Measurements from ENCODE around the gene KCNQ1OT1.

The KCNQ1OT1 gene

GRCh38 chr11:2686360-2687222, 13.2 kb downstream of the KCNQ1OT1 start:
- no peak for DNase-seq (ENCODE audit: low read depth)

GRCh38 chr11:2685566-2686359, 14.0 kb downstream of the KCNQ1OT1 start:
- DNase-seq (ENCODE audit: low read depth), result no peak

- no peak for DNase-seq (ENCODE audit: low read depth)
These were observed 14.7 kb downstream of the KCNQ1OT1 start for GRCh38 chr11:2685051-2685450.

- no peak for DNase-seq (ENCODE audit: low read depth)
These were observed 15.2 kb downstream of the KCNQ1OT1 start for GRCh38 chr11:2684581-2684980.

DNA sequence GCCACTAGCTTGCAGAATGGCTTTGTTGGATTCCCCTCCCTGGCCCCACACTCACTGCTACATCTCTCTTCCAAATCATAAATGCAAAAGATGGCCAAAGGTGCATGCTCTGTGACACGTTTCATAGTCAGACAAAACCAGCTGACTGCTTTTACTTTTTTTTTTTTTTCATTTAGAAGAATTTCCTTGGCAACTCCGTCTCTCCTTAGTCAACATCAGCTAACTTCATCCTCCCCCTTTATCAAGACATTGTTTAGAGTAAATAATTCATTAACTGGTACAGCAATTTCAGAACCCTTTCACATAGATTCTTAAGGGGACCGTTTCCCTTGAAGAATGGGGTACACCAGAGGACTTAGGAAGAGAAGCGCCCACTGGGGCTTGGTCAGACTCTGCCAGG, 16.0 kb downstream of the KCNQ1OT1 start:
- no peak for DNase-seq (ENCODE audit: low read depth)

DNA sequence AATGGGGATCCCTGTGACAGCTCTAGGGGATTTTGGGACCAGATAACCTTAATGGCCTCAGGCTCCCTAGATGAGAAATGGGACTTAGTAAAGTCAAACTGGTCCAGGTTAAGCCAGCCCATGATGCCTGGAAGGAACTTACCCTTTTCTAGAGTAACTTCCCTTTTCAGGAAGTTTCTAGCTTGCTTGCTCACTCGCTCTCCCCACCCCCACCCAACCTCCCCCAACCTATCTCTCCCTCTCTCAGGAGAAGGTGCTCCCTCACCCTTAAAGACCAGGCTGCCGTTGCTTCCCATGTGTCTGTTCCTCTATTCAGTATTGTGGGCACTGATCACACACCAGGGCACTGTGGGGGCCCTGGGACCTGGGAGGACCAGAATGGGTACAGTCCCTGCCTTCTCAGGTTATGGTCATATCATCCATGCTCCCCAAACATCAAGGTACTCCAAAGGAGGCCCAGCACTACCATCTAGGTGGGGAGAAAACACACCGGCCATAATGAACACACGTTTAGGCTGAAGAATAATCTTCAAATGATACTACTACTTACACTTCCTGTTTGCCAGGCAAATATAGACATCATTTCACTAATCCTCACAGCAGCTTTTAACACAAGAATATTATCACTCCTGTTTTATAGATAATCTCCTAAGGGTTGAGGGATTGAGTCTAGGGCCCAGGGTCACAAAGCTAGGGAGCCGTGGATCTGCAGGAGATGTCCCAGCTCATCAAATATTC, 18.2 kb downstream of the KCNQ1OT1 start:
- DNase-seq (ENCODE audit: low read depth), result no peak

DNA sequence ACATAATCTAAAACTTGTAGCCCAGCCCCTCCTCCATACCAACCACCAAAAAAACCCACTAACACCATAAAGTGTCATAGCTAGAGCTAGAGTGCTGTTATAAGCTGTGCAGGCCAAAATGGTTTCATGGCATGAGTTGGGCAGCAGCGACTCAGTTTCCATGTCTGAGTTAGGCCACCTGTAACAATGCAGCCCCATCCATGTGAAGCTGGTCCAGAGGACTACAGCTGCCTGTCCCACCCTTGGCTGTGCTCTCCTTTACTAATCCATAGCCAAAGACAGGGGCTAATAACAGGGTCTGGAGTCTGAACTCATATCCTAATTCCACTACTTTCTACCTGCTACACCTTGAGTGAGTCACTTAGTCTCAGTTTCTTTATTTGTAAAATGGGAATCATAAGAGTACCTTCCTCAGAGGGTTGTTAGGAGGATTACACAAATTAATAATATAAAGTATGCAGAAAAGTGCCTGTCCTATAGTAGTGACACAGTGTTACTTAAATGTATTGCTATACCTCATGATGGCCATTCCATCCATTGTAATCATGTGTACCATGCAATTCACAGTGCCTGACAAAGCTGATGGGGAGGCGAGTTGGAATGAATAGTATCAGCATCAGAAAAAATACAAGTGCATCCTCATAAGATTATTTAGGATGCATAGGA, 20.6 kb downstream of the KCNQ1OT1 start:
- DNase-seq (ENCODE audit: low read depth), result no peak

- DNase-seq (ENCODE audit: low read depth), result no peak
These were observed 21.4 kb downstream of the KCNQ1OT1 start for GRCh38 chr11:2678396-2678795.

DNA sequence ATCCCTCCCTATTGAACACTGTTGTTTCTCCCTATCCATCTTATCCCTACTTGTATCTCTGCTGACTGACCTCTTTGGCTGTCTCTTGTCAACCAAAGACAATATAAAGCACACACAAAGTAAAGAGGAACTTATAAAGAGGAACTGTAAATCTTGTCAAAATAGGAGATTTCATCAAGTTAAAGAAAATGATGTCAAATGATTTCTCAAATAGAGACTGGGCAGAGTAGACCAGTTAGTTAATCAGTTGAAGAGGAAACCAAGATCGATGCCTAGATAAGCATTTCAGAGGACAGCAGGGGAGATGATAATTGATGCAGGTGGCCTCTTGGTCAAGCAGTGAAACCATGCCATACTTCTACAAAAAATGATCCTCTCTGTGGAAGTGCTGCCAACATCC, 22.7 kb downstream of the KCNQ1OT1 start:
- DNase-seq (ENCODE audit: low read depth), result no peak

GRCh38 chr11:2675540-2675939, 24.3 kb downstream of the KCNQ1OT1 start:
- no peak for DNase-seq (ENCODE audit: low read depth)

DNA sequence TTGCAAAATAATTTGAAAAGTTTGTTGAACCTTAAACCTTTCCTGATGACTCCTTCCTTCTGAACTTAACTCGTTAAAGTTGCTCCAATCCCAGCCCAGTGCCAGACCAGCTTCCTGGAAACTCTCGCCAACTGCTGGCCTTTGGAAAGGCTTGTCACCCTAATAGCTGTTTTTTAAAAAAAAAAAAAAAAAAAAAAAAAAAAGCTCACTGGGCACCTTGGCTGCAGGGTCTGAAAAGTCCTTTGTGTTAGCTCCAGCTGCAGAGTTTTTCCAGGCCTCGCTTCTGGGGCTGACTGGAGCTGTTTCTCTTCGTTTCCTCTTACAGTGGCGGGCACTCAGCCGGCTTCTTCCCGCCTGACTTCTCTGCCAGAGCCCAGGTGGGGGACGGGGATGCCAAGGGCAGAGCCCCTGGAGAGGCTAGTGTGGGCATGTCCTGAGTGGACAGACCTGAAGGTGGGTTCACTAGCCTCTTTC, 25.1 kb downstream of the KCNQ1OT1 start:
- no peak for DNase-seq (ENCODE audit: low read depth)

GRCh38 chr11:2673871-2674471, 25.8 kb downstream of the KCNQ1OT1 start:
- DNase-seq (ENCODE audit: low read depth), result no peak

- DNase-seq (ENCODE audit: low read depth), result no peak
These were observed 26.6 kb downstream of the KCNQ1OT1 start for GRCh38 chr11:2673250-2673610.

GRCh38 chr11:2672553-2673249, 27.1 kb downstream of the KCNQ1OT1 start:
- DNase-seq (ENCODE audit: low read depth), result no peak

DNA sequence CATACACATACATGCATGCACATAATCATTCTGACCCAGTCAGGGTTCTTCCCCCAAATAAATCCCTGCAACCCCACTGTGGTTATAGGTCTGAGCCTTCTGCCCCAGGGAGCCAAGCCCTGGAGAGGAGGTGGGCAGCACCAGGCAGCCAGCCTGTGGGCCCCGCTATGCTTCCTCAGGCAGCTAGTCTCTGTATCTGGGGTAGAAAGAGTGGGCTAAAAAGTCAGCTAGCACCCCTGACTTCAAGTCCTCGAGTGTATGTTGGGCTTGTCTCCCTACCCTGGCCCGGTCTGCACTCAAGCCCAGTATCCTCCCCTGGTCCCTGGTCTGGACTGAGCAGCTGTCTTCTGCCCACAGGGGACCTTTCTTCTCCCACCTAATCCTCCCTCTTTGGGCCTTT, 28.0 kb downstream of the KCNQ1OT1 start:
- DNase-seq (ENCODE audit: low read depth), result no peak

GRCh38 chr11:2670541-2671100, 29.2 kb downstream of the KCNQ1OT1 start:
- no peak for DNase-seq (ENCODE audit: low read depth)

DNA sequence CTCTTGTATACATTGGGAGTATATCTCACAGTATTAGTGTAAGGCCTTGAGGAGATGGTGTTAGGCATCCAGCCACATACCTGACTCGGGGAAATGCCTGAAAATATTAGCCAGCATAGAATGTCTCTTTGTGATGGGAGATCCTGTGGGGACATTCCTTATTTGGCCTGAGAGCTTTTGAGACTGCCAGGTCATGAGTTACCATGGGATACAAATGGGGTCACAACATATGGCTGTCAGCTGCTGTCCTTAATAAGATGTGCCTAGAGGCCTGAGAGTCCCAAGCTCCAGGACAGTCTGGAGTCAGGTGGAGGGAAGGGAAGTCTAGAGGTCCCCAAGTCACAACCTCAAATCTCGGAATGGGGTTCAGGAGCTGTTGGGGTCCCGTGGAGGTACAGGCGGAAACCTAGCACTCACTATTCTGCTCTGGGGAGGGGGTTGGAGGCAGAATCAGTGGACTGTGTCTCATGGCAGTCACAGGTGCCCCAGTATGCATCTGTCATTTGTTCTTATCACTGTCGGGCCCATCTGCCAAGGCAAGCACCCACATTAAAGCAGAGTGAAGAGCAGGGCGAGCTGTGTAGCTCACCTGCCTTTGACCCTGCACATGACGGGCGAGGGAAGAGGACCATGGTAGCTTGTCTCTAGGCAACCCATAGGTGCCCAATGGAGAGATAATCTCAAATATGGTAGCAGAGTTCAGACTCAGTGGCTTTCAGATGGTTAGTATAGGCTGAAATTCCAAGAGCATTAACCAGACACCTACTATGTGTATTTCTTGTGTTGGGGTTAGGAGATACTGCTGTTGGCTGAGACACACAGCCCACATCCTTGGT, 29.9 kb downstream of the KCNQ1OT1 start:
- DNase-seq (ENCODE audit: low read depth), result no peak

DNA sequence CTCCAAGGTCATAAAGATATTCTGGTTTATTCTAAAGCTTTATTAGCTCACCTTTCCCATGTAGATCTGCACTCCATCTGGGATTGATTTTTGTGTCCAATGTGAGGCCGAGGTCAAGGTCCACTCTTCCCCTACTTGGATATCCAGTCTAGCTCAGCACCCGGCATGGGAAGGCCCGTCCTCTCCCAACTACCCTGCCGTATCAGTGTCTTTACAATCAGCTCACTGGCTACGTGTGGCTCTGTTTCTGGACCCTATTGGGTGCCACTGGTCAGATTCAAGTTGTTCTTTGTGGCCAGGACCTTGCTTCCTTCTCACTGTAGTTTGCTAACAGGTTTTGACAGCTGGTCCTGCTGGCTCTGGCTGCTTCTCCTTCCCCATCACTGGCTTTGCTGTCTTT, 30.9 kb downstream of the KCNQ1OT1 start:
- no peak for DNase-seq (ENCODE audit: low read depth)

DNA sequence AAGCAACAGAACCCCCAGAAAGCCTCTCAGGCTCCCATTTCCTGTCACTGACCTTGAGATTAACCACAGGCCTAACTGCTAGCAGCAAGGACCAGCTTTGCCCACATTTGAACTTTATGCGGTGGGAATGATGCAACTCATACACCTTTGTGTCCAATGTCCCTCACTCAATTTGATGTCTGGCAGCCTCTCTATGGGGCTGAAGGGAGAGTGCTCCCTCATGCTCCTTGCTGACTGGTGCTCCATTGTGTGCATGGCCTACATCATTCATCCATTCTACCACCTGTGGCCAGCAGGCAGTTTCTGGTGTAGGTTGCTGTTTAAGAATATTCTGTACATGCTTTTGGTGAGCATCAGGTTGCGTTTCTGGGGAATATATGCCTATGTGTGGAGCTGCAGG, 31.9 kb downstream of the KCNQ1OT1 start:
- no peak for DNase-seq (ENCODE audit: low read depth)
